DMS 273 (cell line): ENCODE results near the gene SPATA25.
A peak's percentile ranks its signal among the peaks of the same experiment; 100 is the strongest.

Source experiments
- DNase-seq: peaks from one replicate; lab custom pipeline; 2025; ENCODE audit not compliant: unreplicated experiment; lab: John Stamatoyannopoulos, UW

SPATA25 gene

DNA sequence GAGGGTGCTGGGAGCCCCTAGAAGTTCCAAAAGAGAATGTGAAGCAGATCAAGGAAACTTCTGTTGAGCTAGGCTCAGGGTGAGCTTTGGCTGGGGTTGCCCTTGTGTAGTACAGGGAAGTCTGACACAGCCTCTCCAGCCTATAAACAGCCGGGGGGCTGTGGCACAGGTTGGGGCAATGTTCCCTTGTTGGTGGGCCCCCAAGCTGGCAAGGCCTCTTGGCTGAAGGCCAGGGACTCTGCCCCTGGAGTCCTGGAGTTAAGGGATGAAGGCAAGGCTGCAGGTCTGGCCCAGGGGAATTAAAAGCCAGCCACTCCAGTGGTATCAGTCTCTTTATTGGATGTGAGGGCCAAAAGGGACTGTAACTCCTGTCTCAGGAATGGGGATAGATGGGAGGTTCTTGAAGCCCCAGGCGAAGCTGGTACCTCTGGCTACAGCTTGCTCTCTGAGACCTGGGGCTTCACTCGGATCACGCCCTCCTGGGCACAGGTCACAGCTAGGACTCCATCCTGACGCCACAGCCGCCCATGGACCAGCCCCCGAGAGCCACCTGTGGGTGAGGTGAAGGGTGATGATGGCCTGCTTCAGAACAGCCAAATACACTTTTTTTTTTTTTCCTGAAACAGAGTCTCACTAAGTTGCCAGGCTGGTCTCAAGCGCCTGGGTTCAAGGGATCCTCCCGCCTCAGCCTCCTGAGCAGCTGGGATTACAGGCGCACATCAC is 45.9 kb downstream of the SPATA25 start:
- DNase-seq = peak; percentile 41

DNA sequence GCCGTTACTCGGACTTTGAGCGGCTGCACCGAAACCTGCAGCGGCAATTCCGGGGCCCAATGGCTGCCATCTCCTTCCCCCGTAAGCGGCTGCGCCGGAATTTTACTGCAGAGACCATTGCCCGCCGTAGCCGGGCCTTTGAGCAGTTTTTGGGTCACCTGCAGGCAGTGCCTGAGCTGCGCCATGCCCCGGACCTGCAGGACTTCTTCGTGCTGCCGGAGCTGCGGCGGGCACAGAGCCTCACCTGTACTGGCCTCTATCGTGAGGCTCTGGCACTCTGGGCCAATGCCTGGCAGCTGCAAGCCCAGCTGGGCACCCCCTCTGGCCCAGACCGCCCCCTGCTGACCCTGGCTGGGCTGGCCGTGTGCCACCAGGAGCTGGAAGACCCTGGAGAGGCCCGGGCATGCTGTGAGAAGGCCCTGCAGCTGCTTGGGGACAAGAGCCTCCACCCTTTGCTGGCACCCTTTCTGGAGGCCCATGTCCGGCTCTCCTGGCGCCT is 46.7 kb downstream of the SPATA25 start:
- DNase-seq = peak; percentile 41

DNA sequence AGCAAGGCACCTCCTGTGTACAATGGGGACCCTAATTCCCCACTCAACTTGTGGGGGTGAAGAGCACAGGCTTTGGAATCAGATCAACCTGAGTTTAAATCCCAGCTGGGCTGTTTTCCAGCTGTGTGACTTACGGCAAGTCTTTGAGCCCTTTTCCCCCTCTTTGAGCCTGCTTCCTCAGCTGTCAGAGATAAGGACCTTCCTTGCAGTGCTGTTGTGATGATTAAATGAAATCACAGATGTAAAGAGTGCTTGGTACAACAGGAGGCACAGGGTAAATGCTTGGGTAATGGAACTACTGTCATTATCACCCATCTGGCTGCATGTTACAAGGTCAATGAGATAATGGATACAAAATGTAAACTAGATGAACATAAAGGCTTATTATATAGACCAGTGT is 50.6 kb downstream of the SPATA25 start:
- peak; percentile 89 for DNase-seq
